GM19467 (cell line): ENCODE results near the gene TRPV4.
"Not testable (repeated sequence)": the region's sequence is repeated elsewhere in the genome, so short reads cannot be mapped to it uniquely, and the experiment has no call there.

ENCODE experiments used
- ATAC-seq: cut with Tn5 transposase; IDR thresholded peaks from one replicate; pipeline ENCODE4 v1.9.1; 2021; ENCODE audit warnings: mild to moderate bottlenecking, moderate library complexity; ENCODE audit not compliant: unreplicated experiment

Gene TRPV4

GRCh38 chr12:109833307-109834189, at the start of gene TRPV4:
Gene TRPV4, minus strand, starts transcription at chr12:109833398. Its CDS starts 18,602 bp downstream, at chr12:109814796.
- ATAC-seq = no peak

DNA sequence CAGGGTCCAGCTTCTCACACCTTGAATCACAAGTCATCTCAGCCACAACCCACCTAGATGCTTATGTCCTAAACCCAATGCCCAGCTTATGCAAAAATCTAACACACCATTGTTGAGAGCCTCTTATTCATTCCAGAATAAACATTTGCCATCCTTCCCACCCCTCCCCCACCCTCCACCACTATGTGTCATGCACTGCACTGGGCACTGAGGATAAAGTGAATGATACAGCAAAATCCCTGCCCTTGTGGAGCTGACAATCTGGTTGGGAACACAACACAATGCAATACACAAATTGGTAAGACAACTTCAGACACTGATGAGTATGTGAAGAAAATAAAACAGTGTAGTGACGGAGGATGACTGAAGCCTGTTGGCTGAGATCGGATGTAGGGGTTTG, 48.6 kb upstream of the TRPV4 start:
- no peak for ATAC-seq

DNA sequence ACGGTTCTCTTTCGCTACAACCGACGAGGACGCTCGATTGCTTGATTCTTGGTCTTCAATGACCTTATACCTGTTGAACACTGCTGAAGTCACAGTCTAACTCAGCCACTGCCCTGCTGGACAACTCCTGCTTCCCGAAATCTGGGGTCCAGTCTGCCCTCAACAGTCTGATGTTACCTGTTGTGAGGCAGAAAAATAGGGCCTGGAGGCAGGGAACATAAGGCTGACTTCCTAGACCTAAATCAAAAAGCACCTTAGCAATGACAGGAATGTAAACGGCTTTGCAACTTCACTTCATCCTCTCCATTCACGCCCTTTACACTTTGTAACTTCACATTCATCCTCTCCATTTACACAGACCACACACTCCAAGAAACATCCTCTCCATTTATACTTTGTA, 47.7 kb upstream of the TRPV4 start:
- ATAC-seq = no peak

GRCh38 chr12:109880043-109880931, 47.1 kb upstream of the TRPV4 start, which contains the start of gene GLTP:
Gene GLTP, minus strand, starts transcription at chr12:109880541. Its CDS starts 167 bp downstream, at chr12:109880374.
- ATAC-seq = peak; percentile 95

- no peak for ATAC-seq
Measured at GRCh38 chr12:109879351-109880042, 46.3 kb upstream of the TRPV4 start.

GRCh38 chr12:109878749-109879148, 45.6 kb upstream of the TRPV4 start:
- ATAC-seq = no peak

GRCh38 chr12:109878247-109878625, 45.0 kb upstream of the TRPV4 start:
- no peak for ATAC-seq

- no peak for ATAC-seq
Measured at GRCh38 chr12:109877504-109878246, 44.5 kb upstream of the TRPV4 start.

- ATAC-seq = no peak
Measured at GRCh38 chr12:109876406-109876805, 43.2 kb upstream of the TRPV4 start.

DNA sequence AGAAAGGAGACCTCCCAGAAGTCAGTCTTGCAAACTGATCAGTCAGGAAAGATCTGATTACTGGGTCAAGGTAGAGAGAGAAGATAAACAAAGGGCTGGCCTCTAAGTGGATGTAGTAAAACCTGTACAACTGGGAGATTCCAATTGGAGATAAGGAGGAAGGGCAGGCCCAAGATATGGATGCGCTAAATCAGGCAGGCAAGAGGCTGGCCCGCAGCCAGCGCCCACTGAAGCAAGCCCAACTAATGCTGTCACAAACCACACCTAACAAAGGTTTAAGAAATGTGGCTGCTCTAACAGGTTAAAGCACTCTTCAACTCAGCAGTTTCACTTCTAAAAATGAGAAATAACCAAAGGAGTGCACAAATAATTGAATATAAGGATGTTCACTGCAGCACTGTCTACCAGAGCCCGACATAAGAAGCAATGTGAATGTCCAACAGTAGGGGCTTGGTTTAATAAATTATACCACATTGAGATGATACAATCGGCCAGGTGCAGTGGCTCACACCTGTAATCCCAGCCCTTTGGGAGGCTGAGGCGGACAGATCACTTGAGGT, 42.5 kb upstream of the TRPV4 start:
- no peak for ATAC-seq

GRCh38 chr12:109873653-109874052, 40.5 kb upstream of the TRPV4 start:
- ATAC-seq = no peak

DNA sequence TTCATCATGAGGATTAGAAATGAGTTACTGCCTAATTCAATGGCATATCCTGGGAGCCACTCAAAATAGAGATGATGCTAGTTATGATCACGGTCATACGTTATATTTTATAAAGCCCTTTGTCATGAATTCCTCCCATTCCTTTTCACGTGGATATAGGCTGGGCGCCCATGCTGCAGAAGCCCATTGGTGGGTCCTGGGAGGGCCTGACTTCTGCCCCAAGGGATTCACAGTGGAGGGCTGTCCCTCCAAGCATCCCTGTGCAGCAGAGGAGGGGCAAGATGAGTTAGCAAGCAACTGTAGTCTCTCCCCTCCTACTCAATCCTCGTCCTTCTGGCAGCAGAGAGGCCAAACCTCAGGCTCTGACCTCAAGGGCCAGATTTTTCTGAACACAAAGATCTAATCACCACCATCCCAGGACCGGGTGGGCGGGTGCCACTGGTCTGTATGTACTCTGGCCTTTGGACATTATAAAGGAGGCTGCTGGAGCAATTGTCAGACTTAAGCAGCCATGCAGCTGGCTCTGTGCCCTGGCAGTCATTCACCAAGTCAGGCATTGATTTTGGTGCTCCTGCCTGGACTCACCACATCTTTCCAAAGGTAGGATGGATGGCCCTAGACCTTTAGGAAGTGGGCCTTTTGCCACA, 38.6 kb upstream of the TRPV4 start:
- ATAC-seq = no peak

GRCh38 chr12:109870648-109871047, 37.5 kb upstream of the TRPV4 start:
- ATAC-seq = no peak

- ATAC-seq = no peak
Measured at GRCh38 chr12:109868182-109869051, 35.2 kb upstream of the TRPV4 start.

DNA sequence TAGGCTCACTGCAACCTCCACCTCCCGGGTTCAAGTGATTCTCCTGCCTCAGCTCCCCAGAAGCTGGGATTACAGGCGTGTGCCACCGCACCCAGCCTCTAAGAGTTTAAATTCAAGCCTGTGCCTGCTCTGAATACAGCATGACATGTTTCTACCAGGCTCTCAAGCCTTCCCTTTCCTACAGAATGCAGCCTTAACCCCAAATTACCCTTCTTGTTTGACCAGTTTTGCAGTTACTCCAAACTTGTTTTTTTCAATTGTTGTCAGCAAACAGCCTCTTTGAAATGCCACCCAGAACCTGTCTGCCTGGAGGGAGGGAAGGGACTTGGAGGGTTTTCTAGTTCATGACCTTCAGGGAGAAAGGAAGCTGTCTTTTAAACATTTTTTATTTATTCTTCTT, 31.7 kb upstream of the TRPV4 start:
- ATAC-seq = no peak

- ATAC-seq = no peak
Measured at GRCh38 chr12:109863847-109864712, 30.9 kb upstream of the TRPV4 start.

DNA sequence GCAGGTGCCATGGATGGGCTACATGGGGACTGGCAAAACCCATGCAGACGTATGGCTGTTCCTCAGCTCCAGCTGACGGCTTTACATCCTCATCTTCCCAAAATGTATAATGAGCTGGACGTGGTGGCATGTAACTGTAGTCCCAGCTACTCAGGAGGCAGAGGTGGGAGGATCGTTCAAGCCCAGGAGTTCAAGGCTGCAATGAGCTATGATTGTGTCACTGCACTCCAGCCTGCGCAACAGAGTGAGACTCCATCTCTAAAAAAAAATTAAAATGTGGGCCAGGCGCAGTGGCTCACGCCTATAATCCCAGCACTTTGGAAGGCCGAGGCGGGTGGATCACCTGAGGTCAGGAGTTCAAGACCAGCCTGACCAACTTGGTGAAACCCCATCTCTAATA, 29.3 kb upstream of the TRPV4 start:
- not testable (repeated sequence) for ATAC-seq
